Measurements from ENCODE around the gene NHLRC2. TPM values are rescaled to one million over a fixed set of nuclear protein-coding genes. Genes with fewer than 3 reads are reported as not detected.

Gene NHLRC2
- polyA plus RNA-seq, 4 donors = 15.8 to 31.1 (median 20.4) TPM

- no peak for DNase-seq (ENCODE audit: low read depth in 4 of 4, low spot score in 2 of 4)
Measured at GRCh38 chr10:113907166-113907565, 52.7 kb downstream of the NHLRC2 start.

- no peak for DNase-seq (ENCODE audit: low read depth in 4 of 4, low spot score in 2 of 4)
Measured at GRCh38 chr10:113908236-113908635, 53.8 kb downstream of the NHLRC2 start.

GRCh38 chr10:113911113-113911512 is 56.7 kb downstream of the NHLRC2 start:
- no peak for DNase-seq (ENCODE audit: low read depth in 4 of 4, low spot score in 2 of 4)

- no peak for DNase-seq (ENCODE audit: low read depth in 4 of 4, low spot score in 2 of 4)
Measured at GRCh38 chr10:113911839-113912238, 57.4 kb downstream of the NHLRC2 start.

GRCh38 chr10:113912582-113912981 is 58.1 kb downstream of the NHLRC2 start:
- DNase-seq (ENCODE audit: low read depth in 4 of 4, low spot score in 2 of 4) = no peak

- DNase-seq (ENCODE audit: low read depth in 4 of 4, low spot score in 2 of 4) = no peak
Measured at GRCh38 chr10:113914956-113915355, 60.5 kb downstream of the NHLRC2 start.

GRCh38 chr10:113915540-113915939 is 61.1 kb downstream of the NHLRC2 start:
- DNase-seq (ENCODE audit: low read depth in 4 of 4, low spot score in 2 of 4) = no peak

GRCh38 chr10:113916053-113916452 is 61.6 kb downstream of the NHLRC2 start:
- DNase-seq (ENCODE audit: low read depth in 4 of 4, low spot score in 2 of 4) = no peak

GRCh38 chr10:113917636-113918035 is 63.2 kb downstream of the NHLRC2 start:
- DNase-seq (ENCODE audit: low read depth in 4 of 4, low spot score in 2 of 4) = no peak

GRCh38 chr10:113920114-113920513 is 65.7 kb downstream of the NHLRC2 start:
- DNase-seq (ENCODE audit: low read depth in 4 of 4, low spot score in 2 of 4) = no peak

- DNase-seq (ENCODE audit: low read depth in 4 of 4, low spot score in 2 of 4) = no peak
Measured at GRCh38 chr10:113920875-113921274, 66.4 kb downstream of the NHLRC2 start.

- no peak for DNase-seq (ENCODE audit: low read depth in 4 of 4, low spot score in 2 of 4)
Measured at GRCh38 chr10:113921561-113922370, 67.3 kb downstream of the NHLRC2 start.

GRCh38 chr10:113922787-113923570 is 68.5 kb downstream of the NHLRC2 start:
- no peak for DNase-seq (ENCODE audit: low read depth in 4 of 4, low spot score in 2 of 4)

GRCh38 chr10:113924186-113924585 is 69.7 kb downstream of the NHLRC2 start:
- DNase-seq (ENCODE audit: low read depth in 4 of 4, low spot score in 2 of 4) = no peak

GRCh38 chr10:113924664-113925063 is 70.2 kb downstream of the NHLRC2 start:
- DNase-seq (ENCODE audit: low read depth in 4 of 4, low spot score in 2 of 4) = no peak

GRCh38 chr10:113927440-113927839 is 73.0 kb downstream of the NHLRC2 start:
- DNase-seq (ENCODE audit: low read depth in 4 of 4, low spot score in 2 of 4) = no peak

- no peak for DNase-seq (ENCODE audit: low read depth in 4 of 4, low spot score in 2 of 4)
Measured at GRCh38 chr10:113928830-113929229, 74.4 kb downstream of the NHLRC2 start.

GRCh38 chr10:113929522-113929921 is 75.1 kb downstream of the NHLRC2 start:
- DNase-seq (ENCODE audit: low read depth in 4 of 4, low spot score in 2 of 4) = no peak

- no peak for DNase-seq (ENCODE audit: low read depth in 4 of 4, low spot score in 2 of 4)
Measured at GRCh38 chr10:113930482-113931057, 76.1 kb downstream of the NHLRC2 start.

GRCh38 chr10:113932854-113933253 is 78.4 kb downstream of the NHLRC2 start:
- no peak for DNase-seq (ENCODE audit: low read depth in 4 of 4, low spot score in 2 of 4)

GRCh38 chr10:113933894-113934532 is 79.6 kb downstream of the NHLRC2 start:
- no peak for DNase-seq (ENCODE audit: low read depth in 4 of 4, low spot score in 2 of 4)
